Panc1 (cell line): ENCODE results near the gene SPECC1. TPM values are rescaled to one million over a fixed set of nuclear protein-coding genes. Genes with fewer than 3 reads are reported as not detected.

ENCODE experiments used
- ATAC-seq: fragments of 200-7000 bp; cut with Tn5 transposase; 2 replicates; pipeline ENCODE4 v1.9.1; 2020; ENCODE audit warnings: mild to moderate bottlenecking, moderate library complexity
- BruUV-seq: library from RNA; stranded (reverse); fragments of 400-500 nt; replicated peaks from 2 replicates; lab custom pipeline; 2021; lab: Mats Ljungman, UMichigan
- CTCF ChIA-PET: fragments of 300-600 bp; sonication (Branson Sonifier 250); formaldehyde crosslinking; loops from one replicate; lab custom pipeline; 2022; ENCODE audit warnings: antibody characterized with exemption; lab: Charles Lee
- POLR2A ChIA-PET: fragments of 300-600 bp; sonication (Branson Sonifier 250); formaldehyde crosslinking; loops from one replicate; lab custom pipeline; 2022; ENCODE audit warnings: antibody characterized with exemption; lab: Charles Lee
- DNase-seq: peaks from one replicate; pipeline ENCODE4 v3.0.0-alpha.2; 2010; ENCODE audit warnings: low read depth, low spot score
- H3K27ac ChIP-seq: 2 replicates; pipeline ENCODE4 v1.5.1; 2011; ENCODE audit warnings: mild to moderate bottlenecking, low read length, inconsistent platforms
- H3K27me3 ChIP-seq: fragments of 200-500 bp; sonication (Bioruptor generic); 2 replicates; pipeline ENCODE4 v1.6.0; 2014; ENCODE audit warnings: low read length, inconsistent platforms; ENCODE audit not compliant: control insufficient read depth, insufficient read depth
- H3K36me3 ChIP-seq: fragments of 200-500 bp; sonication (Bioruptor generic); 2 replicates; pipeline ENCODE4 v1.5.1; 2014; ENCODE audit warnings: inconsistent platforms, mild to moderate bottlenecking, low read length, moderate library complexity; ENCODE audit not compliant: control insufficient read depth, insufficient read depth
- H3K4me1 ChIP-seq: 2 replicates; pipeline ENCODE4 v1.5.1; 2011; ENCODE audit warnings: inconsistent platforms, mild to moderate bottlenecking, low read length, moderate library complexity; ENCODE audit not compliant: control insufficient read depth, insufficient read depth
- H3K4me3 ChIP-seq, 2 experiments: 2 replicates each; pipeline ENCODE4 v1.5.1; 2011 to 2012; ENCODE audit warnings: low read depth in 2 of 2, low read length in 2 of 2, mild to moderate bottlenecking in 2 of 2, inconsistent platforms in 1 of 2, moderate library complexity in 1 of 2
- H3K9me3 ChIP-seq: fragments of 200-500 bp; sonication (Bioruptor generic); 2 replicates; pipeline ENCODE4 v1.5.1; 2014; ENCODE audit warnings: low read depth, mild to moderate bottlenecking, inconsistent platforms, low read length, moderate library complexity; ENCODE audit not compliant: control insufficient read depth, insufficient read depth
- CTCF ChIP-seq: fragments of 450-650 bp; IDR thresholded peaks from 2 replicates; pipeline ENCODE4 v1.5.1; 2017; ENCODE audit warnings: mild to moderate bottlenecking
- POLR2AphosphoS5 ChIP-seq: IDR thresholded peaks from 2 replicates; pipeline ENCODE4 v1.6.1; 2012; ENCODE audit warnings: mild to moderate bottlenecking, low read depth, low read length, moderate library complexity
- REST ChIP-seq, 2 experiments: IDR thresholded peaks; 2 replicates each; pipeline ENCODE4 v1.6.1; 2011 to 2012; ENCODE audit warnings: low read depth in 2 of 2, control low read depth in 1 of 2, low read length in 1 of 2, mild to moderate bottlenecking in 1 of 2, moderate library complexity in 1 of 2; ENCODE audit not compliant: insufficient read depth in 1 of 2
- SIN3A ChIP-seq: IDR thresholded peaks from 2 replicates; pipeline ENCODE4 v1.6.1; 2012; ENCODE audit warnings: low read depth, mild to moderate bottlenecking, low read length, moderate library complexity, borderline replicate concordance; ENCODE audit not compliant: insufficient read depth
- TCF7L2 ChIP-seq: IDR thresholded peaks from 2 replicates; pipeline ENCODE4 v1.6.1; 2011; ENCODE audit warnings: mild to moderate bottlenecking, low read depth, low read length, inconsistent platforms
- in situ Hi-C: cut with HindIII; loops from 2 replicates; pipeline ENCODE4 v1.10.0; 2016; ENCODE audit warnings: low sequenced_read_pairs, low pct_unique_long_range_greater_than_20kb
- intact Hi-C: fragments of 100-400 bp; cut with micrococcal nuclease; formaldehyde crosslinking; loops from one replicate; pipeline ENCODE4 v1.10.0; 2022; ENCODE audit not compliant: unreplicated experiment
- total RNA-seq: library from RNA; stranded (reverse); gene quantifications from one replicate; pipeline ENCODE4 v1.2.1, GENCODE V29; 2021; ENCODE audit not compliant: unreplicated experiment

SPECC1 gene
- total RNA-seq, 1 experiment from 2014 or later, result 80.8 TPM

- H3K9me3 ChIP-seq, result no peaks in the 10 kb centered on the region
- peak within 1 kb of the TSS; percentile 88 to 93 for H3K4me3 ChIP-seq
- H3K36me3 ChIP-seq, result peaks cover 4% of the 10 kb centered on the region; the same call in 1 of the 2 replicates
- peak; percentile 62; the same call in 1 of the 2 replicates for TF ChIP-seq POLR2AphosphoS5
- no peak for TF ChIP-seq CTCF
- no peak for TF ChIP-seq REST (IDR thresholded peaks at IDR 0.05; ENCODE audit: insufficient read depth in 1 of 2, low read depth in 2 of 2, low read length in 1 of 2)
- peak; percentile 84; the same call in 1 of the 2 replicates for TF ChIP-seq SIN3A
- TF ChIP-seq TCF7L2, result no peak
- ChIA-PET POLR2A (interaction anchor here (0.5 to 0.7 kb wide), 4 partner anchors 42 to 229 kb away, joined by 3 to 5 read pairs (median 4); no protein-coding TSS in a partner anchor), CTCF (no interaction called here)
- no peaks in the 10 kb centered on the region for H3K27me3 ChIP-seq
- H3K27ac ChIP-seq, result peak within 1 kb of the TSS; percentile 94
- no peaks in the 10 kb centered on the region; the same call in 1 of the 2 replicates for H3K4me1 ChIP-seq
- no peak for DNase-seq
- BruUV-seq, result no TSS peak
- intact Hi-C loops (no loop called here), in situ Hi-C loops (no loop called here)
- peak; percentile 97 for ATAC-seq
Observed at GRCh38 chr17:19977293-19978208, 31.6 kb upstream of the SPECC1 start, which contains the start of gene AKAP10. Gene AKAP10, minus strand, starts transcription at chr17:19977828. Its CDS starts 149 bp downstream, at chr17:19977679.

- in situ Hi-C loops, result no loop called here
- no peaks in the 10 kb centered on the region for H3K9me3 ChIP-seq
- BruUV-seq, result no TSS peak
- peak overlapping the region; percentile 94 for H3K27ac ChIP-seq
- H3K36me3 ChIP-seq, result peaks cover 4% of the 10 kb centered on the region; the same call in 1 of the 2 replicates
- ATAC-seq, result no peak
- no peak for DNase-seq
- intact Hi-C loops, result no loop called here
- peak overlapping the region; percentile 88 to 93 for H3K4me3 ChIP-seq
- no peaks in the 10 kb centered on the region for H3K27me3 ChIP-seq
- ChIA-PET CTCF (no interaction called here), POLR2A (no interaction called here)
- no peak for TF ChIP-seq SIN3A
- no peak for TF ChIP-seq CTCF
- TF ChIP-seq REST (IDR thresholded peaks at IDR 0.05; ENCODE audit: insufficient read depth in 1 of 2, low read depth in 2 of 2, low read length in 1 of 2), result no peak
- no peak for TF ChIP-seq TCF7L2
- TF ChIP-seq POLR2AphosphoS5, result no peak
- H3K4me1 ChIP-seq, result no peaks in the 10 kb centered on the region; the same call in 1 of the 2 replicates
Observed at GRCh38 chr17:19978209-19978802, 30.9 kb upstream of the SPECC1 start.
